ENCODE data around the gene MACROD2.

DNA sequence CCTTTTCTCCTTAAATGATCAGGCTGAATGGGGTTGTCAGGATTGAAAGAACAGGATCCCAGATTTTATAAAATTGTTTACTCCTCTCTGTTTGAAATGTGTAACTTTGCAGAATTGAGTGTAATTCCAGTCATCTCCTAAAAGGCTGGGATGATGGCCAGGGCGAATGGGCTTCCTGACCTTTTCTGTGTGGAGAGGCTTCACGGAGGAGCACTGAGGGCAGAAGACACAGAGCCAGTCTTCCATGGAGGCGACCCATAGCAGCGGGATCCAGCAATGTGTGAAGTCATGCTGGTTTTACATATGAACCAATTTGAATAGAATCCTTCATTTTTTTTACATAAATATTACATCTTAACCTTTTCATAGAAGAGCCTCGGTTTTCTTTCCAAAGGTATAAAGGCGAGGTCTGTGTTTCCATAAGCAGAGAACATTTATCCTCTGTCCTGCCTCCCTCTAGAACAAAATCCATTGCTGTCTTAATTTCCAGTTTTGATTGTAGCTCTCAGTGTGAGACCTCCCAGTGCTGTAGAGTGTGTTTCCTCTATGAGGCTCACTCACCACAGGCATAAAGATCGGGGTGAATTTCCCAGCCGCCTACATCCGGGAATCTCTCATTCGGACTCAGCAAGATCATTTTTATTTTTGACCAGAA, 711.8 kb downstream of the MACROD2 start:
- TF ChIP-seq, protein P1, sequence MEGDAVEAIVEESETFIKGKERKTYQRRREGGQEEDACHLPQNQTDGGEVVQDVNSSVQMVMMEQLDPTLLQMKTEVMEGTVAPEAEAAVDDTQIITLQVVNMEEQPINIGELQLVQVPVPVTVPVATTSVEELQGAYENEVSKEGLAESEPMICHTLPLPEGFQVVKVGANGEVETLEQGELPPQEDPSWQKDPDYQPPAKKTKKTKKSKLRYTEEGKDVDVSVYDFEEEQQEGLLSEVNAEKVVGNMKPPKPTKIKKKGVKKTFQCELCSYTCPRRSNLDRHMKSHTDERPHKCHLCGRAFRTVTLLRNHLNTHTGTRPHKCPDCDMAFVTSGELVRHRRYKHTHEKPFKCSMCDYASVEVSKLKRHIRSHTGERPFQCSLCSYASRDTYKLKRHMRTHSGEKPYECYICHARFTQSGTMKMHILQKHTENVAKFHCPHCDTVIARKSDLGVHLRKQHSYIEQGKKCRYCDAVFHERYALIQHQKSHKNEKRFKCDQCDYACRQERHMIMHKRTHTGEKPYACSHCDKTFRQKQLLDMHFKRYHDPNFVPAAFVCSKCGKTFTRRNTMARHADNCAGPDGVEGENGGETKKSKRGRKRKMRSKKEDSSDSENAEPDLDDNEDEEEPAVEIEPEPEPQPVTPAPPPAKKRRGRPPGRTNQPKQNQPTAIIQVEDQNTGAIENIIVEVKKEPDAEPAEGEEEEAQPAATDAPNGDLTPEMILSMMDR (IDR thresholded peaks at IDR 0.05): no peak
- TF ChIP-seq POLR2A (IDR thresholded peaks at IDR 0.05) (no peak), POLR2AphosphoS5 (IDR thresholded peaks at IDR 0.05) (no peak), EP300 (IDR thresholded peaks at IDR 0.05) (no peak)

All from suprapubic skin (tissue), 4 donors.